Measurements from ENCODE around the gene TMEM106B.
"Not testable (repeated sequence)": the region's sequence is repeated elsewhere in the genome, so short reads cannot be mapped to it uniquely, and the experiment has no call there.

Gene TMEM106B

GRCh38 chr7:12211054-12211710 is at the start of gene TMEM106B:
Gene TMEM106B, plus strand, starts transcription at chr7:12211294. Its CDS starts 3,517 bp downstream, at chr7:12214811.
- ChIA-PET CTCF (interaction anchor here (0.6 to 1.3 kb wide), 2 partner anchors 111 to 137 kb away, joined by 3 read pairs; no protein-coding TSS in a partner anchor), POLR2A (ENCODE audit: low non-redundant PET) (no interaction called here)
- H3K27ac ChIP-seq, result peak within 1 kb of the TSS; percentile 92
- peak; percentile 96 for DNase-seq (ENCODE audit: low spot score)
- peak; percentile 31 for TF ChIP-seq CTCF (conservative IDR thresholded peaks at IDR 0.05; ENCODE audit: low read depth)

- no peak overlapping the region for H3K27ac ChIP-seq
- POLR2A ChIA-PET (ENCODE audit: low non-redundant PET), result no interaction called here
- DNase-seq (ENCODE audit: low spot score), result peak; percentile 50
- no peak for TF ChIP-seq CTCF (conservative IDR thresholded peaks at IDR 0.05; ENCODE audit: low read depth)
- CTCF ChIA-PET, result no interaction called here
Measured at GRCh38 chr7:12162415-12163113, 48.5 kb upstream of the TMEM106B start.

GRCh38 chr7:12168065-12168464 is 43.0 kb upstream of the TMEM106B start:
- POLR2A ChIA-PET (ENCODE audit: low non-redundant PET); DNase-seq (ENCODE audit: low spot score); CTCF ChIA-PET; H3K27ac ChIP-seq: not testable (repeated sequence)

GRCh38 chr7:12169981-12170820 is 40.9 kb upstream of the TMEM106B start:
- DNase-seq (ENCODE audit: low spot score); H3K27ac ChIP-seq; POLR2A ChIA-PET (ENCODE audit: low non-redundant PET); CTCF ChIA-PET: not testable (repeated sequence)

GRCh38 chr7:12173671-12174070 is 37.4 kb upstream of the TMEM106B start:
- CTCF ChIA-PET, result no interaction called here
- H3K27ac ChIP-seq, result no peak overlapping the region
- no peak for TF ChIP-seq CTCF (conservative IDR thresholded peaks at IDR 0.05; ENCODE audit: low read depth)

GRCh38 chr7:12174931-12175330 is 36.2 kb upstream of the TMEM106B start:
- CTCF ChIA-PET, result no interaction called here
- DNase-seq (ENCODE audit: low spot score), result no peak
- POLR2A ChIA-PET (ENCODE audit: low non-redundant PET), result no interaction called here
- TF ChIP-seq CTCF (conservative IDR thresholded peaks at IDR 0.05; ENCODE audit: low read depth), result no peak
- no peak overlapping the region for H3K27ac ChIP-seq

More at GRCh38 chr7:12173671-12174070, 37.4 kb upstream of the TMEM106B start:
- DNase-seq (ENCODE audit: low spot score), result no peak
- POLR2A ChIA-PET (ENCODE audit: low non-redundant PET), result no interaction called here

- ChIA-PET POLR2A (ENCODE audit: low non-redundant PET) (no interaction called here), CTCF (no interaction called here)
- no peak overlapping the region for H3K27ac ChIP-seq
- no peak for TF ChIP-seq CTCF (conservative IDR thresholded peaks at IDR 0.05; ENCODE audit: low read depth)
- DNase-seq (ENCODE audit: low spot score), result no peak
Measured at GRCh38 chr7:12178317-12178716, 32.8 kb upstream of the TMEM106B start.
